ENCODE measurements around the gene BBS5. TPM values are rescaled to one million over a fixed set of nuclear protein-coding genes. Genes with fewer than 3 reads are reported as not detected.
"Not testable (repeated sequence)": the region's sequence is repeated elsewhere in the genome, so short reads cannot be mapped to it uniquely, and the experiment has no call there.

BBS5 gene
- total RNA-seq, 1 donor from 2014 or later, result 8.0 TPM

DNA sequence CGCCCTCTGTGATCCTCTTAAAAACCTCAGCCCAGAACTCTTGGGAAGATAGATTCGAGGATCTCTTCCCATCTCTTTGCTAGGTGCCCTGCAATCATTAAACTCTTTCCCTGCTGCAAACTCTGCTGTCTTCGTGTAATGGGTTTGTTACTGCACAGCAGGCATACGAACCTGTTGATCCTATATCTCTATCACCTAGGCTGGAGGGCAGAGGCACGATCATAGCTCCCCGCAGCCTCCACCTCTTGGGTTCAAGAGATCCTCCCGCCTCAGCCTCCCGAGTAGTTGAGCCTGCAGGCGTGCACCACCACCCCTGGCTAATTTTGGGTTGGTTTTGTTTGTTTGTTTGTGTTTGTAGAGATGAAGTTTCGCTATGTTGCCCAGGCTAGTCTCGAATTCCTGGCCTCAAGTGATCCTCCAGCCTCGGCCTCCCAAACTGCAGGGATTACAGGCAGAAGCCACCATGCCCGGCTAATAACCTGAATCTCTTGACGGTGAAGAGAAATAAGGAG, 493 bp upstream of the BBS5 start:
- DNase-seq (ENCODE audit: missing footprints) (no peak), ATAC-seq (no peak)
- intact Hi-C loops (cut with DNase I), result no loop called here

DNA sequence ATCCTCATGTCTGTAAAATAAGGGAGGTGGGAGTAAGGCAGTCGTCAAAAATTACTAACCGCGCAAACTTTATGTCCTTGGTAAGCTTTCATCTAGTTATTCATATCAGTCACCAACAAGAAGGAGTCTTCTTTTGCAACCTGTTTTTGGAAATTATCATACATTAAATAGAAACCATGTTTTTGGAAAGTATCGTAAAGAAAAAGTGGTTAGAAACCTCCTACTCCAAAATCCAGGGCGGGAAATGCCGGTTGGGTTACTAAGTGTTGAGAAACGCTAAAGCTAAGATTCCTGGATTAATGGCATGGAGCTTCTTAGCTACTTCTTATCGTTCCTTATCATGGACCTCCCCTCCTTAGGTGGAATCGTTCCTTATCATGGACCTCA, 778 bp downstream of the BBS5 start:
- DNase-seq (ENCODE audit: missing footprints) (no peak), ATAC-seq (no peak)
- intact Hi-C loops (cut with DNase I), result no loop called here

DNA sequence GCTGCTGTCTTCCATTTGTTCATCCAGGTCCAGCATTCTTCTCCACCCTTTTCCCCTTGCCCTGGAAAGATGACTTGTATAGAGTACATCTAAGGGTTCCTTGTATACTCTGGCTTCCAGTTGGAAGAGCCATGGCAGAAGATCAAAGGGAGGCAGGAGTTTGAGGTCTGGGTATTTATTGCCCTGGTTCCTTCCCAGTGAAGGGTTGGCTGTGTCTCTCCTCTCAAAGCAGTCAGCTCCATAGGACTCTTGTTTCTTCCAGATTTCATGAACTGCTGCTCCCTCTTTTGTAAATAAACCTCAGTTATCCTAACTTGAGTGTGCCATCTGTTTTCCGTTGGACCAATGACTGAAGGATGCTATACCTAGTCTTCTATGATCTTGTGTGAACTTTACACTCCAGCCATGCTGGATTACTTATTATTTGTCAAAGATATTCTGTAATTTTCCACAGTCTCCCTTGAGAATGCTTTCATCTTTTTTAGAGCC, 6.4 kb downstream of the BBS5 start:
- intact Hi-C loops (cut with DNase I), result no loop called here
- ATAC-seq, result no peak

DNA sequence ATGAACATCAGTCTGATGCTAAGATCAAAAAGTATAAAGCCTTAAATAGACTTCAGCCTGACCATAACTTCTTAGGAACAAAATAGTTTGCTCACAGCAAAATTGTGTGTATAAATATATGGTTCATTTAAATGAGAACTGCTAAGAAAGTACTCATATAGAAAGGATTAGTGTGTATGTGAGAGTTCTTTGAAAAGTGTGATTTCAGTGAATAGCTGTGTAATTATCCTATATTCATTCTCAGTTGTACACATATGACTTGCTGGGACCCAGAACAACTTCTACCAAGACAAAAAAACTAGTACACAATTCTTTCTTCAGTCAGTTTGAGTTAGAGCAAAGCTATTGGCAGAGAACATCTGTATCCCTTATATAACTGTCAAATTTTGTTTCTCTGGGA, 7.2 kb downstream of the BBS5 start:
- intact Hi-C loops (cut with DNase I), result no loop called here
- ATAC-seq (no peak), DNase-seq (ENCODE audit: missing footprints) (no peak)

More for the DNA sequence above, 6.4 kb downstream of the BBS5 start:
- DNase-seq (ENCODE audit: missing footprints), result no peak

DNA sequence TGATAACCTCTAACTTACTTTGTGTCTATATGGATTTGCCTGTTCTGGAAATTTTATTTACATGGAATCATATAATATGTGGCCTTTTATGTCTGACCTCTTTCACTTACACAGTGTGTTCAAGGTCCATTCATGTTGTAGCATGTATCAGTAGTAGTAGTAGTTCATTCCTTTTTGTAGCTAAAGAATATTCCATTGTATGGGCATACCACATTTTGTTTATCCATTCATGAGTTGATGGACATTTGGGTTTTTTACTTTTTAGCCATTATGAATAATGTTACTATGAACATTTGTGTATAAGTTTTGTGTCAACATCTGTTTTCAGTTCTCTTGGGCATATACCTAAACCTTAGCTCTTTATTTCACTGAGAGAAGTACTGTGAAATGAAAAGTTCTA, 11.5 kb downstream of the BBS5 start:
- no peak for DNase-seq (ENCODE audit: missing footprints)
- no peak for ATAC-seq
- intact Hi-C loops (cut with DNase I), result no loop called here

DNA sequence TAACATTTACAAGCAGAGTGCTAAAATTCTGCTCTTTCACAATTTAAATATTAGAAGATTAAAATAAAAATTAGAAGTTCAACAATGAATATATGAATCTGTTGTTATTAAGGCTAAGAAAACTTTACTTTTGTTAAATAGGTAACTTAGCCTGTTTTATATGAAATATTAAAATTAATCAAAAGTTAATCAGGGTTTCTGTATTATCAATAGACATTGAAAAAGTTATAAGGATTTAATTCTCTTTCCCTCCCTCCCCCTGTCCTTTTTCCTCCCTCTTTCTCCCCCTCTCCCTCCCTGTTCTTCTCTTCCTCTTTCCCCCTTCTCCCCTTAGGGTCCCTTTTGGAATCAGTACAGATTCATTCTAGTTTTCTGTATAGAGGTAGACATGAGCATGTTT, 12.1 kb downstream of the BBS5 start:
- intact Hi-C loops (cut with DNase I), result no loop called here
- ATAC-seq (no peak), DNase-seq (ENCODE audit: missing footprints) (no peak)

DNA sequence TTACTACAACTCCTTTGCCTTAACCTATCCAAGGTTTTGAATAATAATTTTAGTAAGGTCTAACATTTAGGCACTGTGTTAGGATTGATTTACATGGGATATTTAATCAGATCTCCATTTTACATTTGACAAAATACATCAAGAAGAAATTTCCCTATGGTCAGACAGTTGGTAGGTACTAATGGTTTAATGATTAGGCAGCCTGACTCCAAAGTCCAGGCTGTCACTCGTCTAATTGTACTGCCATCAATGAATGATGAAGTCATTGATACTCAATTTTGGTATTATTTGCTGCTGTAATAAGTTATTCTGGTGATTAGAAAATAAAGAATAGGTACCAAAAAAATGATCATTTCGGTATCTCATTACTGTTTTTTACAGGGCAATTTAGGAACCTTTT, 14.1 kb downstream of the BBS5 start:
- ATAC-seq (no peak), DNase-seq (ENCODE audit: missing footprints) (no peak)
- intact Hi-C loops (cut with DNase I), result no loop called here

DNA sequence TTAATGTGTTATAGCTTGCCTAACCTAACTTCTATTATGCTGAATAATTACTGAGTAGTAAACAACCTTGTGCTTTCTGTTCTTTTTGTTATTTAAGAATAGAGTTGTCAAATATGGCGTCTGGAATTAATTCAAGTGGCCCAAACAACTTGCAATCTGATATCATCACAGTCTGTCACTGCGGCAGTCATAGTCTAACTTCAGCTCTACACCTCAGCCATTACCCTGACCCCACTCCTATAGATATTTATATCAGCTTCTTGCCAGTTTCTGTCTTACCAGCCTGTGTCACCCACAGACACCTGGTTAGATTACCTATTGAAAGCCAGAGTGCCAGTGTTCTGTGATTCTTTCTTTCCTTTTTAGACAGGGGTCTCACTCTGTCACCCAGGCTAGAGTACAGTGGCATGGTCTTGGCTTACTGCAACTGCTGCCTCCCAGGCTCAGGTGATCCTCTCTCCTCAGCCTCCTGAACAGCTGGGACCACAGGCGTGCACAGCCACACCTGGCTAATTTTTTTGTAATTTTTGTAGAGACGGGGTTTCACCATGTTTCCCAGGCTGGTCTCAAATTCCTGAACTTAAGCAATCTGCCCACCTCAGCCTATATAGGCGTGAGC, 16.1 kb downstream of the BBS5 start:
- no peak for DNase-seq (ENCODE audit: missing footprints)
- no peak for ATAC-seq
- intact Hi-C loops (cut with DNase I), result no loop called here

DNA sequence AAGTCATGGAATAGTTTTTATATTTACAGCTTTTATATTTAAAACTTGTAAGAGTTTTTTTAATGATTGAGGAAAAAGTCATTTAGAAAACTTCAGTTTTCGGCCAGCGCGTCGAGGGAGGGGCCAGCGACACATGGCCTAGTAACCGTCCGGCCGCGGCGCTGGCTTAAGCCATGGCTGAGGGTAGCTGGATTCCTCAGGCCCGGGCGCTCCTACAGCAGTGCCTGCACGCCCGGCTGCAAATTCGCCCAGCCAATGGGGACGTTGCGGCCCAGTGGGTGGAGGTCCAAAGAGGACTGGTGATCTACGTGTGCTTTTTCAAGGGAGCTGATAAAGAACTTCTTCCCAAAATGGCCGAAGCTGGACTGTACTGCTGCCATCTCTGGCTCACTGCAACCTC, 25.4 kb downstream of the BBS5 start:
- intact Hi-C loops (cut with DNase I), result no loop called here
- no peak for ATAC-seq

DNA sequence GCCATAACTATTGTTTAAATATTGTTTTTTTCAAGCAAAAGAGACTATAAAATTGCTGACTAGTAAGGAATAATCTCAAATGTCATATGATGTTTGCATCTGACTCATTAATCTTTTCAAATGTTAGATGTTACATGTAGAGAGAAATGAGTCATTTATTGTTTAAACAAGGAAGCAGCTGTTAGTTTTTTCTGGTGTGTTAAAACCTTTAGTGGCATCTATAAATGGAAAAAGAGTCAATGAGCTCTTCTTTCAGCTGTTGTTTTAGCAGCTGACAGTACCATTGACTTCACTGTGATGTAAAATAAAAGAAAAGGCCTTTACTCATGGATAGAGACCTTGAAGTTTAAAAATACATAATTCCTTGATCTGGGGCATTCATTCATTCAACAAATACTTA, 28.4 kb downstream of the BBS5 start:
- intact Hi-C loops (cut with DNase I), result no loop called here
- DNase-seq (ENCODE audit: missing footprints), result no peak
- no peak for ATAC-seq

More for the DNA sequence above, 25.4 kb downstream of the BBS5 start:
- DNase-seq (ENCODE audit: missing footprints), result no peak

DNA sequence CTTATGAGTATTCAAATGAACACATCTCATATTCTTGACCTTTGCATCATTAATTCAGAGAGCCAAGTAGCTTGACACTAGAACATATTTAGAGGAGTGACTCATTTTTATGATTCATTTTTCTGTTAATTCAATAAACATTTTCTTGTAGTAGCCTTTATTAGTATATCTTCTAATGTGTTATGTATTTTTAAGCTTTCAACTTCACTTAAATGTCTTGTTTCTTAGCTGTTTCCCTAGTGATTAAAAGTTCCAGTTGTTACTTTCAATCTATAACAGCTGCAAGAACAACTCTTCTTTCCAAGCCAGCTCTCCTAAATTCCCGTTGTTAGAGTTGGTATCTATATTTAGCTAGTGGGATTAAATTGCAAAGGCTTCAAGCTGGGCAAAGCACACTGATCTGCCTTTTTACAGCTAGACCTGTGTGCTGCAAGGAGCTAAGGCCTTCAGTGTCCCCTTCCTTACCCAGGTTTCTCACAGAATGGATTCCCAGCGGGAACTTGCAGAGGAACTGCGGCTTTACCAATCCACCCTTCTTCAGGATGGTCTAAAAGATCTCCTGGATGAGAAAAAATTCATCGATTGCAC, 30.1 kb downstream of the BBS5 start, which contains the start of gene KLHL41:
TSS of gene KLHL41 (plus strand) at position 405 of the 588 bp plus-strand sequence. CDS start at position 482, 77 bp downstream.
- intact Hi-C loops (cut with DNase I), result no loop called here
- ATAC-seq (peak; percentile 61), DNase-seq (ENCODE audit: missing footprints) (no peak)

DNA sequence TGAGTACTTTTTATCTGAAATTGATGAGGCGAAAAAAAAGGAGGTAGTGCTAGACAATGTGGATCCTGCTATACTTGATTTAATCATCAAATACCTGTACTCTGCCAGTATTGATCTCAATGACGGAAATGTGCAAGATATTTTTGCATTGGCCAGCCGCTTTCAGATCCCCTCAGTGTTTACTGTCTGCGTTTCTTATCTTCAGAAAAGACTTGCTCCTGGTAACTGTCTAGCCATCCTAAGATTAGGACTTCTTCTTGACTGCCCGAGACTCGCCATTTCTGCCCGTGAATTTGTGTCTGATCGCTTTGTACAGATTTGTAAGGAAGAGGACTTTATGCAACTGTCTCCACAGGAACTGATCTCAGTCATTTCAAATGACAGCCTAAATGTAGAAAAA, 30.7 kb downstream of the BBS5 start:
- intact Hi-C loops (cut with DNase I), result no loop called here
- ATAC-seq (no peak), DNase-seq (ENCODE audit: missing footprints) (no peak)

DNA sequence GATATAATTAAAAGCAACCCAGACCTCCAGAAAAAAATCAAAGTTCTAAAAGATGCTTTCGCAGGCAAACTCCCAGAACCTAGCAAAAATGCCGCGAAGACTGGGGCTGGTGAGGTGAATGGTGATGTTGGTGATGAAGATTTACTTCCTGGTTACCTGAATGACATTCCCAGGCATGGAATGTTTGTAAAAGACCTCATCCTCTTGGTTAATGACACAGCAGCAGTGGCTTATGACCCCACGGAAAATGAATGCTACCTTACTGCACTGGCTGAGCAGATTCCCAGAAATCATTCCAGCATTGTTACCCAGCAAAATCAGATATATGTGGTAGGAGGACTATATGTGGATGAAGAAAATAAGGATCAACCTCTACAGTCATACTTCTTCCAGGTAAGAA, 31.2 kb downstream of the BBS5 start:
- ATAC-seq (no peak), DNase-seq (ENCODE audit: missing footprints) (no peak)
- intact Hi-C loops (cut with DNase I), result no loop called here

DNA sequence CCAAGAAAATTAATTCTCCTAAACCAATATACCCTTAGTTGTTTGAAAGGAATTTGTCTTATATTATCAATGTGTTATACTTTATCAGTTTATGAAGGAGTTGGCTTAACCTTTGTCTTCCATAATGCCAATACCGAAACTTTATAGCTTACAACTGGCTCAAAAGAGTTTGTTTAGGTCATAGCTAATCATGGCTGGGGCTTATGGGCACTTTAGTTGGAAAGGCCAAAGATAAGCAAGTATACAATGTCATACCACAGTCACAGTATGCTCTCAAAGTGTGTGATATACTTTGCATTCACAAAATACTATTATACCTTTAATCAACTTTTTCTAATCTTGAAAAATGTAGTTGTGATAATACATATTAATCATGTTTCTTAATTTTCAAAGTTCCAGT, 32.5 kb downstream of the BBS5 start:
- DNase-seq (ENCODE audit: missing footprints), result no peak
- ATAC-seq, result no peak
- intact Hi-C loops (cut with DNase I), result no loop called here

DNA sequence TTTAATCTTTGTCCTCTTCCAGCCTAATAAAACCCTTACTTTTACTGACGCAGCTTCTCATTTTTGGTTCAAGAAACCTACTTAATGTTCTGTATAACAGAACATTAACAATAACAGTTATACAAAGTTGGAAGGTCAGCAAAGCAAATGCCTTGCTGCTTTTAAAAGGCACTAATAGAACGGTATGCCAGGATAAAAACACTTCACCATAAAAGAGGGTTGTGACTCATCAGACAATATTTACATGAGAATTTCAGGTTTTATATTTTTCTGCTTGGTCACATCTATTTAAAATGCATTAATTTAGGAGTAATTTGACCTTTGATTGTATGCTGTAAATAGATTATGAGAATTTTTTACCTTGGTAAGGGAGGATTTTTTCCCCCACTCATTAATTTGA, 33.2 kb downstream of the BBS5 start:
- intact Hi-C loops (cut with DNase I), result no loop called here
- DNase-seq (ENCODE audit: missing footprints), result no peak
- ATAC-seq, result no peak

DNA sequence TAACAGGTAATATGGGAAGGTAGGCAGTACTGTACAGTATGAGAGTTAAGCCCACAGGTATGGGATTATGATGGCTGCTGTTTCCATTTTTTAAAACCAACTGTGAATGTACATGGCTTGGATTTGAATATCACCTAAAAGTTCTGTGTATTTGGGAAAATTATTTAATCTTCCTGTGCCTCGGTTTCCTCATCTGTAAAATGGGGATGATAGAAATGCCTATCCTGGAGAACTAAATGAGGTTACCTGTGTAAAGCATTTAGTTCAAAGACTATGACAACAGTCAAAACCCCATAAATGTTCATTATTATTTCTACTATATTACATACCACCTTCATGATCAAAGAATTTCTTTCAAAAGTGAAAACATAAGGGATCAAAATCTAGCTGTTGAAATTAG, 33.8 kb downstream of the BBS5 start:
- ATAC-seq, result no peak
- DNase-seq (ENCODE audit: missing footprints), result no peak
- intact Hi-C loops (cut with DNase I), result no loop called here

DNA sequence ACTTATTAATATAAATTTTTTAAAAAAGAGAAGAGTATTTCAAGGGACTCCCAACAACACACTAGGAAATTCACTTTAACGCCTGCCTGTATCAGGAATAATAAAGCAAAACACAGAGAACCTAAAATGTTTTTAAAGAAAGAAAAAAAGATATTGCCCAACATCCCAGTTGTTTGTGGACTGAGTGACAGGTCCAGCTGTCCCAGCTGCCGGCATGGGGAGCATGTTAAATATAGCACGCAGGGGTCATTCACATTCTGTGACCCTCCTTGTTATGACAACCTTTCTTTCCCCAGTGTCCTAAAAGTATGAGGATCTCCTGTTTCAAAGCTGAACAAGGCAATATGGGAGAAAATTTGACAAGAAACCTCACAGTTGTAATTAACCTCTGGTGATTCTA, 34.6 kb downstream of the BBS5 start:
- ATAC-seq (peak; percentile 66), DNase-seq (ENCODE audit: missing footprints) (no peak)
- intact Hi-C loops (cut with DNase I), result no loop called here

DNA sequence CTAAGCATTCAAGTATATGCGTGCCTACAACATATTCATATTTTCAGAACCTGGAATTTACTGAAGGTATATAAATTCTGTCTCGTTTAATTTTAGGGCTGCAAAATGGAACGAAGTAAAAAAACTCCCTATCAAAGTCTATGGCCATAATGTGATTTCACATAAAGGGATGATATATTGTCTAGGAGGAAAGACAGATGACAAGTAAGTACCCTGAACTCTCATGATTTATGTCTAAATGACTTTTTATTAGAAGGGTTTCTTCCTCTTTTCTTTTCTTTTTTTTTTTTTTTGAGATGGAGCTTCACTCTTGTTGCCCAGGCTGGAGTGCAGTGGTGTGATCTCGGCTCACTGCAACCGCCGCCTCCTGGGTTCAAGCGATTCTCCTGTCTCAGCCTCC, 35.5 kb downstream of the BBS5 start:
- intact Hi-C loops (cut with DNase I); ATAC-seq; DNase-seq (ENCODE audit: missing footprints): not testable (repeated sequence)

DNA sequence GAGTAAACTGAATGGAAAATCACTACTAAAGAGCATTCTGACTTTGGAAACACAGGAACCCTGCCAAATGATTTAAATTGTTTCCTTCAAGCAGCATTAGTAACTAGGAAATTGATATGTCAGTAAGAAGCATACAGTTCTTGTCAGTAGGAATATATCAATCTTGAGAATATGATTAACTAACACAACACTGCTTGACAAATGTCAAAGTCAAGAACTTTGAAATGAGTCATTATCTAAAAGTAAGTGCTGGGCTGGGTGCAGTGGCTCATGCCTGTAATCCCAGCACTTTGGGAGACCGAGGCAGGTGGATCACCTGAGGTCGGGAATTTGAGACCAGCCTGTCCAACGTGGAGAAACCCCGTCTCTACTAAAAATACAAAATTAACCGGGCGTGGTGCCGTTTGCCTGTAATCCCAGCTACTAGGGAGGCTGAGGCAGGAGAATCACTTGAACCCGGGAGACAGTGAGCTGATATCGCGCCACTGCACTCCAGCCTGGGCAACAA, 37.2 kb downstream of the BBS5 start:
- intact Hi-C loops (cut with DNase I); ATAC-seq: not testable (repeated sequence)
- DNase-seq (ENCODE audit: missing footprints), result peak; percentile 60

DNA sequence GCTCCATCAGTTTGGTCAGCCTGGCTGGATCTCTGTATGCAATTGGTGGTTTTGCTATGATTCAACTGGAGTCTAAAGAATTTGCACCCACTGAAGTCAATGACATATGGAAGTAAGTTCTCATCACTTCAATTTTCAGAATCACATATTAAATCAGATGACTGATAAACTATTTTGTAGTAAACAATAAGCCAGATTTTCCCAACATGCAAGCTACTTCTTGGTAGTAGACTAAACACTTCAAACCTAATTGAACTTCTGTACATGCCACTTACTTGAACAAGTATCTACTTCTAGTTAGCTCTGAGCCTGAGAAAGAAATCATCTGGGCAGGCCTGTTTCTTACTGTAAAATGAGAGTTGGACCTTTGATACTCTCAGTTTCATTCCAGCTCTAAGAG, 41.6 kb downstream of the BBS5 start:
- DNase-seq (ENCODE audit: missing footprints) (no peak), ATAC-seq (no peak)
- intact Hi-C loops (cut with DNase I), result loop anchor here (10.0 kb wide), 1 partner anchor 274 kb away; the partner anchor contains the start of gene SSB

Data from Right ventricle myocardium inferior (tissue), 1 donor.